HG02938 (cell line): Measurements from ENCODE around the gene MED10.

ENCODE experiments used
- ATAC-seq: cut with Tn5 transposase; IDR thresholded peaks from one replicate; pipeline ENCODE4 v1.9.1; 2021; ENCODE audit warnings: mild to moderate bottlenecking, moderate library complexity; ENCODE audit not compliant: unreplicated experiment

Gene MED10

GRCh38 chr5:6353602-6354302, 24.6 kb downstream of the MED10 start:
- no peak for ATAC-seq

- ATAC-seq, result no peak
Measured at GRCh38 chr5:6350277-6351090, 27.9 kb downstream of the MED10 start.

GRCh38 chr5:6349387-6349786, 29.0 kb downstream of the MED10 start:
- no peak for ATAC-seq

- ATAC-seq, result no peak
Measured at GRCh38 chr5:6348476-6349000, 29.8 kb downstream of the MED10 start.

GRCh38 chr5:6347673-6348072, 30.7 kb downstream of the MED10 start:
- no peak for ATAC-seq

GRCh38 chr5:6347165-6347564, 31.2 kb downstream of the MED10 start:
- ATAC-seq, result no peak

GRCh38 chr5:6344593-6344989, 33.8 kb downstream of the MED10 start:
- no peak for ATAC-seq

GRCh38 chr5:6343951-6344592, 34.3 kb downstream of the MED10 start:
- no peak for ATAC-seq

- ATAC-seq, result no peak
Measured at GRCh38 chr5:6342689-6343315, 35.5 kb downstream of the MED10 start.

GRCh38 chr5:6340100-6340499, 38.2 kb downstream of the MED10 start:
- ATAC-seq, result no peak

GRCh38 chr5:6338871-6339270, 39.5 kb downstream of the MED10 start:
- no peak for ATAC-seq

GRCh38 chr5:6338135-6338534, 40.2 kb downstream of the MED10 start:
- no peak for ATAC-seq

GRCh38 chr5:6333182-6333905, 45.0 kb downstream of the MED10 start:
- ATAC-seq, result no peak

- no peak for ATAC-seq
Measured at GRCh38 chr5:6328173-6328572, 50.2 kb downstream of the MED10 start.

GRCh38 chr5:6326776-6327175, 51.6 kb downstream of the MED10 start:
- no peak for ATAC-seq

- no peak for ATAC-seq
Measured at GRCh38 chr5:6322163-6322713, 56.1 kb downstream of the MED10 start.
